Astrocyte (in vitro differentiated cells and primary cell): ENCODE data around the gene PLAAT4.

Experiments
- EZH2 ChIP-seq: IDR thresholded peaks from 2 replicates; pipeline ENCODE4 v1.6.1; 2012; ENCODE audit warnings: mild to moderate bottlenecking, low read length, inconsistent platforms; ENCODE audit not compliant: insufficient read depth
- TF ChIP-seq, protein P1 (sequence below): IDR thresholded peaks from 2 replicates; pipeline ENCODE4 v1.5.1; 2011; ENCODE audit warnings: low read depth, mild to moderate bottlenecking, inconsistent platforms, low read length, moderate library complexity; ENCODE audit not compliant: insufficient read depth

DNA sequence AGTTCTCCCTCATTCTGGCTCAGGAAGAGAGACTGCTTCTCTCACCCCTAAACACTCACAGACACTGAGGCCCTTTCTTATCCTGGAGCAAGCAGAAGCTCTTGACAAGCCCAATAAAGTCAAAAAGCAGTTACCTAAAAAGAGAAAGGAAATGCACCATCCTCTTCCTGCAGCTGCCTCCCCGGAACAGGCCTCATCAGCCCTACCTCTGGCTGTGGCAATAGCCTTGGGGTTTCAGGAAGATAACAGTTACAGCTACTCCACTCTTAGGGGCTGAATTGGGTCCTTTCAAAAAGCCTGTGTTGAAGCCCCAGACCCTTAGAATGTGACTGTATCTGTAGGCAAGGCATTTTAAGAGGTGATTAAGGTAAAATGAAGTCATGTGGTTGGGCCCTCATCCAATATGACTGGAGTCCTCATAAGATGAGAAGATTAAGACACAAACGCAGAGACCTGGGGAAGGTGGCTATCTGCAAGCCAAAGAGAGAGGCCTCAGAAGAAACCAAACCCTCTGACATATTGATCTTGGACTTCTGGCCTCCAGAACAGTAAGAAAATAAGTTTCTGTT is 34.3 kb upstream of the PLAAT4 start:
- TF ChIP-seq EZH2 = no peak
- TF ChIP-seq, protein P1, sequence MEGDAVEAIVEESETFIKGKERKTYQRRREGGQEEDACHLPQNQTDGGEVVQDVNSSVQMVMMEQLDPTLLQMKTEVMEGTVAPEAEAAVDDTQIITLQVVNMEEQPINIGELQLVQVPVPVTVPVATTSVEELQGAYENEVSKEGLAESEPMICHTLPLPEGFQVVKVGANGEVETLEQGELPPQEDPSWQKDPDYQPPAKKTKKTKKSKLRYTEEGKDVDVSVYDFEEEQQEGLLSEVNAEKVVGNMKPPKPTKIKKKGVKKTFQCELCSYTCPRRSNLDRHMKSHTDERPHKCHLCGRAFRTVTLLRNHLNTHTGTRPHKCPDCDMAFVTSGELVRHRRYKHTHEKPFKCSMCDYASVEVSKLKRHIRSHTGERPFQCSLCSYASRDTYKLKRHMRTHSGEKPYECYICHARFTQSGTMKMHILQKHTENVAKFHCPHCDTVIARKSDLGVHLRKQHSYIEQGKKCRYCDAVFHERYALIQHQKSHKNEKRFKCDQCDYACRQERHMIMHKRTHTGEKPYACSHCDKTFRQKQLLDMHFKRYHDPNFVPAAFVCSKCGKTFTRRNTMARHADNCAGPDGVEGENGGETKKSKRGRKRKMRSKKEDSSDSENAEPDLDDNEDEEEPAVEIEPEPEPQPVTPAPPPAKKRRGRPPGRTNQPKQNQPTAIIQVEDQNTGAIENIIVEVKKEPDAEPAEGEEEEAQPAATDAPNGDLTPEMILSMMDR = no peak
